Left ventricle myocardium inferior (tissue), 1 donor: ENCODE measurements around the gene RADIL. TPM values are rescaled to one million over a fixed set of nuclear protein-coding genes. Genes with fewer than 3 reads are reported as not detected.

Experiments used
- DNase-seq: peaks from one replicate; pipeline ENCODE4 v3.0.0-alpha.2; 2020
- H3K27ac ChIP-seq: fragments of 200-600 bp; replicated peaks from 2 replicates; pipeline ENCODE4 v1.8.0; 2021
- H3K27me3 ChIP-seq: fragments of 200-600 bp; 2 replicates; pipeline ENCODE4 v1.8.0; 2021; ENCODE audit warnings: low read depth
- H3K36me3 ChIP-seq: fragments of 200-600 bp; 2 replicates; pipeline ENCODE4 v1.8.0; 2021
- H3K4me1 ChIP-seq: fragments of 200-600 bp; 2 replicates; pipeline ENCODE4 v1.8.0; 2021
- H3K4me3 ChIP-seq: fragments of 200-600 bp; 2 replicates; pipeline ENCODE4 v1.8.0; 2021; ENCODE audit warnings: mild to moderate bottlenecking, moderate library complexity
- H3K9me3 ChIP-seq: fragments of 200-600 bp; replicated peaks from 2 replicates; pipeline ENCODE4 v1.8.0; 2021
- intact Hi-C: fragments of 100-400 bp; cut with micrococcal nuclease; formaldehyde crosslinking; loops from one replicate; pipeline ENCODE4 v1.11.0; 2022
- total RNA-seq: library from RNA; stranded (reverse); fragmentation: NEBNext Ultra II Directional; extraction: Animal tissue kit (Norgen Biotek cat#: 25700); gene quantifications from one replicate; pipeline ENCODE4 v1.2.1, GENCODE V29; 2021
- TF ChIP-seq, protein P1 (sequence below): fragments of 200-600 bp; IDR thresholded peaks from 2 replicates; pipeline ENCODE4 v1.8.0; 2021; ENCODE audit warnings: antibody characterized with exemption, mild to moderate bottlenecking, borderline replicate concordance
- donor health status: DM: no; HTN: yes; CAD: no; lungs with severe emphysema.

The RADIL gene
- total RNA-seq, 1 donor from 2014 or later: 4.5 TPM

DNA sequence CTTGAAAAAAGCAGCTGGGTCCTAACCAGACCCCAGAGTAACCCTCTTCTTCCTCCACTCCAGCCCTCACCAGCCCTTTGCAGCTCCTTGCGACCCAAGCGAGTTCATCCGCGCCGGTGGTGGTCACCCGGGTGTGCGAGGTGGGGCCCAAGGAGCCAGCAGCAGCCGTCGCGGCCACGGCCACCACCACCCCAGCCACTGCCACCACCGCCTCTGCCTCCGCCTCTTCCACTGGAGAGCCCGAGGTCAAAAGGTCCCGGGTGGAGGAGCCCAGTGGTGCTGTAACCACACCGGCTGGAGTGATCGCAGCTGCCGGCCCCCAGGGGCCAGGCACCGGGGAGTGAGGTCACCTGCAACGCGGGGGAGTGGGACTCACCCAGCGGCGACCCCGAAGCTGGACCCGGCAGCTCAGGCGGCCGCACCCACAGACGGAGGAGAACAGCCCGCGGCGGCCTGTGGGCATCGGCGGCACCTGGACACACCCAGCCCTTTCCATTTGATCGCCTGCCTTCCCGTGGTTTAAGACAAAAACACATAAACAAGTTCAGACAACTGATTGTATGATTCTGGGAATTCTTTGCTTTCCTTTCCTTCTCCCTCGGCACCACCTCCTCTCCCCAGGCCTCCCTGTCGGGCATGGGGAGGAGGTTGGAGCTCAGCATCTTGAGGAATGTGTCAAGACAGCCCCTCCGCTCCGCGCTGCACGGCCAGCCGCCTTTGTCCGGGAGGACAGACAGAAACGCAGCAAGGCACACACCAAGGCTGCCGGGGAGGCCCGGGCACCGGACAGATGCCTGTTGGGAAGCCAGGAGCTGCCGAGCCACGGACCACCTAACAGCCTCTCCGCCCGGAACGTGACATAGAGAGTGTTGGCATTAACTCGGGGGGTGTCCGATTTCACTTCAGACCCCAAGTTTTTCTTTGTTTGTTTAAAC, 121.1 kb downstream of the RADIL start:
- Histone ChIP-seq H3K9me3 (no peaks in the 10 kb centered on the region), H3K4me1 (no peaks in the 10 kb centered on the region), H3K27me3 (no peaks in the 10 kb centered on the region), H3K27ac (no peak overlapping the region), H3K4me3 (no peak overlapping the region), H3K36me3 (peaks cover 84% of the 10 kb centered on the region)
- intact Hi-C loops: no loop called here
- TF ChIP-seq, protein P1, sequence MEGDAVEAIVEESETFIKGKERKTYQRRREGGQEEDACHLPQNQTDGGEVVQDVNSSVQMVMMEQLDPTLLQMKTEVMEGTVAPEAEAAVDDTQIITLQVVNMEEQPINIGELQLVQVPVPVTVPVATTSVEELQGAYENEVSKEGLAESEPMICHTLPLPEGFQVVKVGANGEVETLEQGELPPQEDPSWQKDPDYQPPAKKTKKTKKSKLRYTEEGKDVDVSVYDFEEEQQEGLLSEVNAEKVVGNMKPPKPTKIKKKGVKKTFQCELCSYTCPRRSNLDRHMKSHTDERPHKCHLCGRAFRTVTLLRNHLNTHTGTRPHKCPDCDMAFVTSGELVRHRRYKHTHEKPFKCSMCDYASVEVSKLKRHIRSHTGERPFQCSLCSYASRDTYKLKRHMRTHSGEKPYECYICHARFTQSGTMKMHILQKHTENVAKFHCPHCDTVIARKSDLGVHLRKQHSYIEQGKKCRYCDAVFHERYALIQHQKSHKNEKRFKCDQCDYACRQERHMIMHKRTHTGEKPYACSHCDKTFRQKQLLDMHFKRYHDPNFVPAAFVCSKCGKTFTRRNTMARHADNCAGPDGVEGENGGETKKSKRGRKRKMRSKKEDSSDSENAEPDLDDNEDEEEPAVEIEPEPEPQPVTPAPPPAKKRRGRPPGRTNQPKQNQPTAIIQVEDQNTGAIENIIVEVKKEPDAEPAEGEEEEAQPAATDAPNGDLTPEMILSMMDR: no peak
- DNase-seq: no peak

DNA sequence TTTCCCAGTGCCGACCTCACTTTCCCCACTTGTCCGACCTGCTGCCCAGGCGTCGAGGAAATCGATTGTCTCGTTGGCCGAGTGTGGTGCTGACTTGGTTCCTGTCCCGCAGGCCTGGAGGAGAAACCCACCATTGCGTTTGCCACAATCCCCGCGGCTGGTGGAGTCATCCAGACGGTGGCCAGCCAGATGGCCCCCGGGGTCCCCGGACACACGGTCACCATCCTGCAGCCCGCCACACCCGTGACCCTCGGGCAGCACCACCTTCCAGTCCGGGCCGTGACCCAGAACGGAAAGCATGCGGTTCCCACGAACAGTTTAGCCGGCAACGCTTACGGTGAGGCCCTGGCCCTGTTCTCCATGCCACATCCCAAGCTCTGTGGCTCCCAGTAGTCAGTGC, 122.6 kb downstream of the RADIL start:
- Histone ChIP-seq H3K4me1 (no peaks in the 10 kb centered on the region), H3K27me3 (no peaks in the 10 kb centered on the region), H3K4me3 (no peak overlapping the region), H3K27ac (no peak overlapping the region), H3K9me3 (no peaks in the 10 kb centered on the region), H3K36me3 (peaks cover 98% of the 10 kb centered on the region)
- intact Hi-C loops: no loop called here
- DNase-seq: no peak
- TF ChIP-seq, protein P1: no peak

DNA sequence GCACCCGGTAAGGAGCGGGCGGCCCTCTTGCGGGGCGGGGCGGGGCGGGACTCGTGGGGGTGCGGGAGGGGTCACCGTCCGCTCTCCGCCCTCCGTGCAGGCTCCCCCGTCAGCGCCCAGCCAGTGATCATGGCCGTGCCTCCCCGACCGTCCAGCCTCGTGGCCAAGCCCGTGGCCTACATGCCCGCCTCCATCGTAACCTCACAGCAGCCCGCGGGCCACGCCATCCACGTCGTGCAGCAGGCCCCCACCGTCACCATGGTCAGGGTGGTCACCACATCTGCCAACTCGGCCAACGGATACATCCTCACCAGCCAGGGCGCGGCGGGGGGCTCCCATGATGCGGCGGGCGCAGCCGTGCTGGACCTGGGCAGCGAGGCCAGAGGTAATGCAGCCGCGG, 124.3 kb downstream of the RADIL start:
- Histone ChIP-seq H3K27ac (no peak overlapping the region), H3K9me3 (no peaks in the 10 kb centered on the region), H3K4me1 (peaks cover under 1% of the 10 kb centered on the region), H3K4me3 (no peak overlapping the region), H3K36me3 (peaks cover 100% of the 10 kb centered on the region), H3K27me3 (no peaks in the 10 kb centered on the region)
- TF ChIP-seq, protein P1: no peak
- no peak for DNase-seq
- intact Hi-C loops: no loop called here

DNA sequence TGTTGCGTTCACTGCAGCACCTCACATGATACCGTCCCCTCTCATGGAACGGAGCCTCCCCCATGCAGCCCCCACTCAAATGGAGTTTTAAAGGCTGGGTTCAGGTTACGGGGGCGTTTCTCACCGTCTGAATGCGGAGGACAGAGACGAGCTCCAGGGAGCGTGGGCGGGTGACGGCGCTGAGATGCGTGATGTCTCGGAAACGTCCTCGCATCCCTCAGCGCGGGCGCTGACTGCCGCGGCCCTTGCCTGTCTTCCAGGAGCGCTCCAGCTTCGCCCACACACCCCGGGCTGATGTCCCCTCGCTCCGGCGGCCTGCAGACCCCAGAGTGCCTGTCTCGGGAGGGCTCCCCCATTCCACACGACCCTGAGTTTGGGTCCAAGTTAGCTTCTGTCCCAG, 124.7 kb downstream of the RADIL start:
- DNase-seq: no peak
- no peak overlapping the region for H3K4me3 ChIP-seq
- H3K27ac ChIP-seq: no peak overlapping the region
- no peaks in the 10 kb centered on the region for H3K27me3 ChIP-seq
- peaks cover 5% of the 10 kb centered on the region for H3K4me1 ChIP-seq
- peaks cover 95% of the 10 kb centered on the region for H3K36me3 ChIP-seq
- TF ChIP-seq, protein P1: no peak
- intact Hi-C loops: no loop called here
- no peaks in the 10 kb centered on the region for H3K9me3 ChIP-seq

GRCh38 chr7:4758111-4758510, 125.4 kb downstream of the RADIL start:
- Histone ChIP-seq H3K4me3 (no peak overlapping the region), H3K4me1 (peaks cover 12% of the 10 kb centered on the region), H3K27me3 (no peaks in the 10 kb centered on the region), H3K27ac (no peak overlapping the region), H3K36me3 (peaks cover 89% of the 10 kb centered on the region), H3K9me3 (no peaks in the 10 kb centered on the region)
- DNase-seq: no peak
- TF ChIP-seq, protein P1: no peak
- intact Hi-C loops: no loop called here
